BLaER1 treated with 17β-estradiol and CSF1 and Interleukin-3, amounts not matched to agents 10 nM and 100 nM (cell line): ENCODE results near the gene SERINC5.
A peak's percentile ranks its signal among the peaks of the same experiment; 100 is the strongest.

Source experiments
- H3K27ac ChIP-seq, 11 experiments: shearing (Covaris generic); formaldehyde crosslinking; 2 replicates each; pipeline ENCODE4 v1.8.1; 2022
- H3K27me3 ChIP-seq, 11 experiments: shearing (Covaris generic); formaldehyde crosslinking; 2 replicates each; pipeline ENCODE4 v1.8.1; 2022
- H3K36me3 ChIP-seq, 11 experiments: shearing (Covaris generic); formaldehyde crosslinking; 2 replicates each; pipeline ENCODE4 v1.8.1; 2022
- H3K4me1 ChIP-seq, 10 experiments: shearing (Covaris generic); formaldehyde crosslinking; 2 replicates each; pipeline ENCODE4 v1.8.1; 2022
- H3K4me2 ChIP-seq, 11 experiments: shearing (Covaris generic); formaldehyde crosslinking; 2 replicates each; pipeline ENCODE4 v1.8.1; 2022
- H3K4me3 ChIP-seq, 10 experiments: shearing (Covaris generic); formaldehyde crosslinking; 2 replicates each; pipeline ENCODE4 v1.8.1; 2022
- H3K9ac ChIP-seq, 11 experiments: shearing (Covaris generic); formaldehyde crosslinking; 2 replicates each; pipeline ENCODE4 v1.8.1; 2022
- H3K9me3 ChIP-seq, 11 experiments: shearing (Covaris generic); formaldehyde crosslinking; replicated peaks in 1 of 11; 2 replicates each; pipeline ENCODE4 v1.8.1; 2022
- H4K20me1 ChIP-seq, 11 experiments: shearing (Covaris generic); formaldehyde crosslinking; 2 replicates each; pipeline ENCODE4 v1.8.1; 2022
- Cebpa-rat ChIP-seq, 11 experiments: shearing (Covaris generic); IDR thresholded peaks; 2 replicates each; pipeline ENCODE4 v1.8.1; 2022

The SERINC5 gene

GRCh38 chr5:80217667-80218066, 38.2 kb downstream of the SERINC5 start:
- peak overlapping the region in 4 of 11 experiments; percentile 19 to 31 (median 29); a peak in 3 of 22 replicates for H3K27ac ChIP-seq
- H3K4me3 ChIP-seq = no peak overlapping the region
- no peaks in the 10 kb centered on the region for H3K27me3 ChIP-seq
- H3K9ac ChIP-seq = 0 out of 22 replicates have a peak overlapping the region, but pooled peaks of 1 of the 11 experiments have one; percentile 24
- peak overlapping the region in 5 of 11 experiments; percentile 9 to 38 (median 27); a peak in 5 of 22 replicates for H3K4me2 ChIP-seq
- peaks cover 78 to 100% (median 96%) of the 10 kb centered on the region in 11 experiments for H4K20me1 ChIP-seq
- H3K9me3 ChIP-seq = peaks cover 0 to 8% (median 0%) of the 10 kb centered on the region in 11 experiments; a peak in 3 of 22 replicates
- no peak for TF ChIP-seq Cebpa-rat (IDR thresholded peaks at IDR 0.05)
- peaks cover 62 to 87% (median 73%) of the 10 kb centered on the region in 10 experiments for H3K4me1 ChIP-seq
- H3K36me3 ChIP-seq = peaks cover 16 to 97% (median 77%) of the 10 kb centered on the region in 11 experiments; a peak in 21 of 22 replicates

DNA sequence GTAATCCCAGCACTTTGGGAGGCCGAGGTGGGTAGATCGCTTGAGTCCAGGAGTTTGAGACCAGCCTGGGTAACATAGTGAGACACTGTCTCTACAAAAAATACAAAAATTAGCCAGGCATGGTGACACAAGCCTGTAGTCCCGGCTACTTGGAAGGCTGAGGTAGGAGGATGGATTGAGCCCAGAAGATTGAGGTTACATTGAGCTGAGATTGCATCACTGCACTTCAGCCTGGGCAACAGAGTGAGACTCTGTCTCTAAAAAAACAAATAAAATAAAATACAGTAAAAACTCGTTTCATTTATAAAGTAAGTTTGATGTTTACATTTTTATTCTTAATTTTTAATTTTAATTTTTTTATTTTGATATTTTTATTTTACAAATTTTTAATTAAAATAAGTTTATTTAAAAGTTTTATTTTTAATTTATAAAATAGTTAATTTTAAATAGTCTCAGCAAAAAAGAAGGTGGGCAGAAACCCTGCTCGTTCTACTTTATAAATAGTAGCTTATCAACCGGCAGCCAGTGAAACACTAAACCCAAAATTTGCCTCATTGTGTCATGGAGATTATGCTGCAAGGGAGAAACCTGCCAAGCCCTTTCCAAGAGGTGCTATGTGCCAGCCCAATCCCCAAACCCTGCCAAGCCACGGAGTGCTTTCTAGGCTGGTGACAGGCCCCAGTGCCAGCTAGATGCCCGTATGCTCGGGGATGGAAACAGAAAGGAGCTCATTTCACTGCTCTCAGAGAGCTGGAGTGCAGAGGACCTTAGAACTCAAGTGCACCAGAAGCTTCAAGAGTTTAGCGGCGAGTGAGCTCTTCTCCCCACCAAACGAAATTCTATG, 38.9 kb downstream of the SERINC5 start:
- peaks cover 60 to 93% (median 78%) of the 10 kb centered on the region in 10 experiments for H3K4me1 ChIP-seq
- H3K9me3 ChIP-seq = peaks cover 0 to 9% (median 0%) of the 10 kb centered on the region in 11 experiments; a peak in 3 of 22 replicates
- 0 out of 22 replicates have a peak, but pooled peaks of 1 of the 11 experiments have one; percentile 35 for TF ChIP-seq Cebpa-rat (IDR thresholded peaks at IDR 0.05)
- H3K4me2 ChIP-seq = no peak overlapping the region; a peak in 1 of 22 replicates
- 0 out of 22 replicates have a peak overlapping the region, but pooled peaks of 1 of the 11 experiments have one; percentile 24 for H3K9ac ChIP-seq
- peak overlapping the region in 7 of 11 experiments; percentile 5 to 31 (median 14); a peak in 6 of 22 replicates for H3K27ac ChIP-seq
- H3K36me3 ChIP-seq = peaks cover 16 to 97% (median 80%) of the 10 kb centered on the region in 11 experiments; a peak in 21 of 22 replicates
- H3K27me3 ChIP-seq = no peaks in the 10 kb centered on the region
- no peak overlapping the region for H3K4me3 ChIP-seq
- H4K20me1 ChIP-seq = peaks cover 75 to 100% (median 96%) of the 10 kb centered on the region in 11 experiments

GRCh38 chr5:80216096-80216495, 39.8 kb downstream of the SERINC5 start:
- Histone ChIP-seq H3K4me2 (peak overlapping the region in 1 of 11 experiments; percentile 2; a peak in 1 of 22 replicates), H3K27ac (peak overlapping the region in 5 of 11 experiments; percentile 5 to 31 (median 14); a peak in 2 of 22 replicates)

GRCh38 chr5:80215523-80215922, 40.3 kb downstream of the SERINC5 start:
- H3K27ac ChIP-seq = no peak overlapping the region
- peaks cover 0 to 24% (median 7%) of the 10 kb centered on the region in 11 experiments; a peak in 7 of 22 replicates for H3K9me3 ChIP-seq
- peak overlapping the region in 1 of 11 experiments; percentile 3; a peak in 1 of 22 replicates for H3K4me2 ChIP-seq
- no peak overlapping the region for H3K4me3 ChIP-seq
- no peak for TF ChIP-seq Cebpa-rat (IDR thresholded peaks at IDR 0.05)
- no peaks in the 10 kb centered on the region for H3K27me3 ChIP-seq
- H3K9ac ChIP-seq = no peak overlapping the region
- peaks cover 49 to 87% (median 71%) of the 10 kb centered on the region in 10 experiments for H3K4me1 ChIP-seq
- peaks cover 69 to 100% (median 95%) of the 10 kb centered on the region in 11 experiments for H4K20me1 ChIP-seq
- peaks cover 23 to 97% (median 82%) of the 10 kb centered on the region in 11 experiments for H3K36me3 ChIP-seq

More at GRCh38 chr5:80216096-80216495, 39.8 kb downstream of the SERINC5 start:
- Histone ChIP-seq H3K36me3 (peaks cover 20 to 97% (median 82%) of the 10 kb centered on the region in 11 experiments), H3K4me1 (peaks cover 54 to 93% (median 76%) of the 10 kb centered on the region in 10 experiments), H3K9me3 (peaks cover 0 to 18% (median under 1%) of the 10 kb centered on the region in 11 experiments; a peak in 5 of 22 replicates), H3K27me3 (no peaks in the 10 kb centered on the region), H3K9ac (no peak overlapping the region), H3K4me3 (no peak overlapping the region), H4K20me1 (peaks cover 70 to 100% (median 95%) of the 10 kb centered on the region in 11 experiments)
- TF ChIP-seq Cebpa-rat (IDR thresholded peaks at IDR 0.05) = no peak

DNA sequence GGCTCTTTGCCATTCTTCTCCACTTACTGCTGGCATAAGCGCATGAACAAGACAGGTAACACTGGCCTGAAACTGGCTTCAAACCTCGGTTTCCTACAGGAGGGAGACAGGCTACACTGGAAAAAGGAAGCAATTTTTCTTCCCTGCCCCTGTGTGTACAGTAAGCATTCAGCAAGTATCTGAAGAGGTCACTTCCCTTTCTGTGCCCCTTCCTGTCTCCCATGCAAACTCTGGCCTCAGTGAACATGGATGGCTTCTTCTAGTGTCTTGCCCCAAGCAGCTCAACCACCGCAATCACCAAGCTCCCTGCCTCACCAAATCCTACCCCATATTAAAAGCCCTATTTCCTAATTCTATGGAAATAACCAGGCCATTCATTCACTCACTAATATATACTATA, 42.4 kb downstream of the SERINC5 start:
- Histone ChIP-seq H3K4me2 (peak overlapping the region; percentile 2 to 72 (median 23); a peak in 15 of 22 replicates), H3K27me3 (no peaks in the 10 kb centered on the region)

GRCh38 chr5:80212171-80212667, 43.6 kb downstream of the SERINC5 start:
- H3K27me3 ChIP-seq = no peaks in the 10 kb centered on the region
- no peak overlapping the region for H3K27ac ChIP-seq
- H3K4me1 ChIP-seq = peaks cover 16 to 75% (median 38%) of the 10 kb centered on the region in 10 experiments
- H3K36me3 ChIP-seq = peaks cover 32 to 100% (median 90%) of the 10 kb centered on the region in 11 experiments
- H3K4me2 ChIP-seq = peak overlapping the region in 5 of 11 experiments; percentile 3 to 72 (median 18); a peak in 7 of 22 replicates
- no peak for TF ChIP-seq Cebpa-rat (IDR thresholded peaks at IDR 0.05)
- H3K4me3 ChIP-seq = no peak overlapping the region
- H3K9me3 ChIP-seq = peaks cover 0 to 57% (median 32%) of the 10 kb centered on the region in 11 experiments; a peak in 14 of 22 replicates
- no peak overlapping the region for H3K9ac ChIP-seq
- H4K20me1 ChIP-seq = peaks cover 54 to 100% (median 90%) of the 10 kb centered on the region in 11 experiments; a peak in 20 of 22 replicates

More for the DNA sequence above, 42.4 kb downstream of the SERINC5 start:
- no peak overlapping the region for H3K4me3 ChIP-seq
- H4K20me1 ChIP-seq = peaks cover 63 to 100% (median 95%) of the 10 kb centered on the region in 11 experiments
- peaks cover 32 to 98% (median 82%) of the 10 kb centered on the region in 11 experiments for H3K36me3 ChIP-seq
- H3K27ac ChIP-seq = peak overlapping the region in 2 of 11 experiments; percentile 2 to 38; a peak in 2 of 22 replicates
- H3K9me3 ChIP-seq = peaks cover 0 to 44% (median 24%) of the 10 kb centered on the region in 11 experiments; a peak in 14 of 22 replicates
- no peak for TF ChIP-seq Cebpa-rat (IDR thresholded peaks at IDR 0.05)
- H3K4me1 ChIP-seq = peaks cover 28 to 85% (median 51%) of the 10 kb centered on the region in 10 experiments
- no peak overlapping the region for H3K9ac ChIP-seq

- no peak overlapping the region; a peak in 1 of 22 replicates for H3K27ac ChIP-seq
- H3K4me2 ChIP-seq = peak overlapping the region in 2 of 11 experiments; percentile 66 to 72; a peak in 2 of 22 replicates
- H3K9me3 ChIP-seq = peaks cover 0 to 66% (median 37%) of the 10 kb centered on the region in 11 experiments; a peak in 14 of 22 replicates
- peaks cover 18 to 72% (median 37%) of the 10 kb centered on the region in 10 experiments for H3K4me1 ChIP-seq
- no peaks in the 10 kb centered on the region for H3K27me3 ChIP-seq
- H3K9ac ChIP-seq = no peak overlapping the region
- H4K20me1 ChIP-seq = peaks cover 53 to 100% (median 85%) of the 10 kb centered on the region in 11 experiments; a peak in 19 of 22 replicates
- TF ChIP-seq Cebpa-rat (IDR thresholded peaks at IDR 0.05) = no peak
- peaks cover 32 to 100% (median 87%) of the 10 kb centered on the region in 11 experiments for H3K36me3 ChIP-seq
- H3K4me3 ChIP-seq = no peak overlapping the region
These were observed 44.5 kb downstream of the SERINC5 start for GRCh38 chr5:80211327-80211726.

- H3K4me2 ChIP-seq = no peak overlapping the region
- H3K9me3 ChIP-seq = peaks cover 0 to 73% (median 50%) of the 10 kb centered on the region in 11 experiments; a peak in 18 of 22 replicates
- TF ChIP-seq Cebpa-rat (IDR thresholded peaks at IDR 0.05) = no peak
- no peak overlapping the region for H3K4me3 ChIP-seq
- no peaks in the 10 kb centered on the region for H3K27me3 ChIP-seq
- peaks cover 42 to 100% (median 84%) of the 10 kb centered on the region in 11 experiments; a peak in 19 of 22 replicates for H4K20me1 ChIP-seq
- peaks cover 23 to 61% (median 32%) of the 10 kb centered on the region in 10 experiments for H3K4me1 ChIP-seq
- H3K9ac ChIP-seq = no peak overlapping the region
- H3K27ac ChIP-seq = no peak overlapping the region
- peaks cover 36 to 100% (median 87%) of the 10 kb centered on the region in 11 experiments for H3K36me3 ChIP-seq
These were observed 45.8 kb downstream of the SERINC5 start for GRCh38 chr5:80210014-80210413.
